ENCODE measurements around the gene TTC7B.

The TTC7B gene

GRCh38 chr14:90742729-90743128, 73.5 kb downstream of the TTC7B start:
- TF ChIP-seq EZH2 (IDR thresholded peaks at IDR 0.05; ENCODE audit: borderline replicate concordance, low read depth, low read length, severe bottlenecking) = no peak
- no peak for TF ChIP-seq CTCF (IDR thresholded peaks at IDR 0.05; ENCODE audit: borderline replicate concordance, extremely low read depth, low read length, poor library complexity, severe bottlenecking)
- no peak overlapping the region for H2AFZ ChIP-seq (ENCODE audit: low read depth, low read length)
- H3K79me2 ChIP-seq (ENCODE audit: insufficient read depth, low read length) = no peaks in the 10 kb centered on the region
- H3K4me2 ChIP-seq (ENCODE audit: insufficient read depth, low read length) = no peak overlapping the region
- H3K27ac ChIP-seq (ENCODE audit: low read length) = no peak overlapping the region
- no peak for DNase-seq
- no peak overlapping the region for H3K4me3 ChIP-seq (ENCODE audit: low read depth in 1 of 2, low read length in 2 of 2)
- H3K27me3 ChIP-seq (ENCODE audit: insufficient read depth, low read length, poor library complexity) = no peaks in the 10 kb centered on the region
- H3K9me3 ChIP-seq (ENCODE audit: insufficient read depth, low read length, severe bottlenecking) = no peaks in the 10 kb centered on the region
- H4K20me1 ChIP-seq (ENCODE audit: insufficient read depth, low read length) = no peaks in the 10 kb centered on the region
- no peaks in the 10 kb centered on the region for H3K36me3 ChIP-seq (ENCODE audit: insufficient read depth, low read length)
- no peak for ATAC-seq (ENCODE audit: insufficient read depth, low read depth)
- H3K9ac ChIP-seq (ENCODE audit: low read depth, low read length) = no peak overlapping the region
- no peaks in the 10 kb centered on the region for H3K4me1 ChIP-seq (ENCODE audit: insufficient read depth, low read length)

GRCh38 chr14:90742252-90742651, 74.0 kb downstream of the TTC7B start:
- H3K27ac ChIP-seq (ENCODE audit: low read length) = no peak overlapping the region
- H3K9me3 ChIP-seq (ENCODE audit: insufficient read depth, low read length, severe bottlenecking) = no peaks in the 10 kb centered on the region
- no peak overlapping the region for H3K4me3 ChIP-seq (ENCODE audit: low read depth in 1 of 2, low read length in 2 of 2)
- no peaks in the 10 kb centered on the region for H3K79me2 ChIP-seq (ENCODE audit: insufficient read depth, low read length)
- no peak for ATAC-seq (ENCODE audit: insufficient read depth, low read depth)
- no peak overlapping the region for H3K4me2 ChIP-seq (ENCODE audit: insufficient read depth, low read length)
- no peaks in the 10 kb centered on the region for H3K4me1 ChIP-seq (ENCODE audit: insufficient read depth, low read length)
- no peak for DNase-seq
- no peak overlapping the region for H2AFZ ChIP-seq (ENCODE audit: low read depth, low read length)
- no peaks in the 10 kb centered on the region for H3K27me3 ChIP-seq (ENCODE audit: insufficient read depth, low read length, poor library complexity)
- no peak for TF ChIP-seq EZH2 (IDR thresholded peaks at IDR 0.05; ENCODE audit: borderline replicate concordance, low read depth, low read length, severe bottlenecking)
- no peak for TF ChIP-seq CTCF (IDR thresholded peaks at IDR 0.05; ENCODE audit: borderline replicate concordance, extremely low read depth, low read length, poor library complexity, severe bottlenecking)
- H3K36me3 ChIP-seq (ENCODE audit: insufficient read depth, low read length) = no peaks in the 10 kb centered on the region
- H4K20me1 ChIP-seq (ENCODE audit: insufficient read depth, low read length) = no peaks in the 10 kb centered on the region
- no peak overlapping the region for H3K9ac ChIP-seq (ENCODE audit: low read depth, low read length)

GRCh38 chr14:90741682-90741946, 74.6 kb downstream of the TTC7B start:
- TF ChIP-seq EZH2 (IDR thresholded peaks at IDR 0.05; ENCODE audit: borderline replicate concordance, low read depth, low read length, severe bottlenecking) (no peak), CTCF (IDR thresholded peaks at IDR 0.05; ENCODE audit: borderline replicate concordance, extremely low read depth, low read length, poor library complexity, severe bottlenecking) (no peak)

More at GRCh38 chr14:90741682-90741946, 74.6 kb downstream of the TTC7B start:
- H3K36me3 ChIP-seq (ENCODE audit: insufficient read depth, low read length) = no peaks in the 10 kb centered on the region
- H3K27ac ChIP-seq (ENCODE audit: low read length) = no peak overlapping the region
- ATAC-seq (ENCODE audit: insufficient read depth, low read depth) (no peak), DNase-seq (no peak)
- H3K79me2 ChIP-seq (ENCODE audit: insufficient read depth, low read length) = no peaks in the 10 kb centered on the region
- no peak overlapping the region for H3K4me2 ChIP-seq (ENCODE audit: insufficient read depth, low read length)
- H3K4me1 ChIP-seq (ENCODE audit: insufficient read depth, low read length) = no peaks in the 10 kb centered on the region
- no peak overlapping the region for H2AFZ ChIP-seq (ENCODE audit: low read depth, low read length)
- no peaks in the 10 kb centered on the region for H4K20me1 ChIP-seq (ENCODE audit: insufficient read depth, low read length)
- no peaks in the 10 kb centered on the region for H3K27me3 ChIP-seq (ENCODE audit: insufficient read depth, low read length, poor library complexity)
- no peaks in the 10 kb centered on the region for H3K9me3 ChIP-seq (ENCODE audit: insufficient read depth, low read length, severe bottlenecking)
- no peak overlapping the region for H3K9ac ChIP-seq (ENCODE audit: low read depth, low read length)
- H3K4me3 ChIP-seq (ENCODE audit: low read depth in 1 of 2, low read length in 2 of 2) = no peak overlapping the region
